SJCRH30 (cell line): ENCODE data around the gene LYZL4. TPM values are rescaled to one million over a fixed set of nuclear protein-coding genes. Genes with fewer than 3 reads are reported as not detected.

Experiments used
- DNase-seq, 2 experiments: peaks; one replicate each; pipeline ENCODE4 v3.0.0-alpha.2; 2015 to 2020
- H3K27ac ChIP-seq: fragments of 250-450 bp; sonication (Bioruptor Pico); 2 replicates; pipeline ENCODE4 v1.5.1; 2020; ENCODE audit warnings: mild to moderate bottlenecking, moderate library complexity
- H3K27me3 ChIP-seq: fragments of 250-450 bp; sonication (Bioruptor Pico); 2 replicates; pipeline ENCODE4 v1.5.1; 2020; ENCODE audit warnings: mild to moderate bottlenecking, moderate library complexity
- H3K36me3 ChIP-seq: fragments of 250-450 bp; sonication (Bioruptor Pico); 2 replicates; pipeline ENCODE4 v1.5.1; 2020; ENCODE audit warnings: mild to moderate bottlenecking, moderate library complexity
- H3K4me1 ChIP-seq: fragments of 250-450 bp; sonication (Bioruptor Pico); 2 replicates; pipeline ENCODE4 v1.5.1; 2020; ENCODE audit warnings: mild to moderate bottlenecking, moderate library complexity
- H3K4me3 ChIP-seq: fragments of 250-450 bp; sonication (Bioruptor Pico); 2 replicates; pipeline ENCODE4 v1.5.1; 2020; ENCODE audit warnings: mild to moderate bottlenecking, moderate library complexity
- H3K9me3 ChIP-seq: fragments of 250-450 bp; sonication (Bioruptor Pico); replicated peaks from 2 replicates; pipeline ENCODE4 v1.5.1; 2020; ENCODE audit warnings: mild to moderate bottlenecking, moderate library complexity
- total RNA-seq: library from RNA; depleted of rRNA; stranded (reverse); fragments of >200 nt; shearing (Covaris generic); gene quantifications from 2 replicates; pipeline ENCODE4 v1.2.3, GENCODE V29; 2014; rRNA removed

LYZL4 gene
- total RNA-seq, 1 experiment from 2014 or later: not detected

DNA sequence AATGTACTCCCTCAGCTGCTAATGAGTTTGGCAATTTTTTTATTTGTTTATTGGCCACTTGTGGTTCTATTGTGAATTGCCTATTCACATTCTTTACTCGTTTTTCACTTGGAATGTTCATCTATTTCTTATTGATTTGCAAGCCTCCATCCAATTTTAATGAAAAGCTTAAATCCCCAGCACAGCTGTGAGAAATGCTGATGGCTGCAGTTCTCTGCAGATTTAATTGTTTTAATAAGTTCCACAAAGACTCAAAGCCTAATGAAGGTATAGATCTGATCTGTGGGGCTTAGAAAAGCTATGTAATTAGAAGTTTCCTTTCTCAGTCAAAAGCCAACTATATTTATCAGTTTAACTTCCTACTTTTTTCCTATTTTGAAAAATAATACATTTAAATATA, 41.5 kb downstream of the LYZL4 start:
- Histone ChIP-seq H3K36me3 (no peaks in the 10 kb centered on the region), H3K27ac (no peak overlapping the region), H3K4me1 (no peaks in the 10 kb centered on the region), H3K27me3 (no peaks in the 10 kb centered on the region), H3K4me3 (no peak overlapping the region), H3K9me3 (no peaks in the 10 kb centered on the region)
- no peak for DNase-seq

DNA sequence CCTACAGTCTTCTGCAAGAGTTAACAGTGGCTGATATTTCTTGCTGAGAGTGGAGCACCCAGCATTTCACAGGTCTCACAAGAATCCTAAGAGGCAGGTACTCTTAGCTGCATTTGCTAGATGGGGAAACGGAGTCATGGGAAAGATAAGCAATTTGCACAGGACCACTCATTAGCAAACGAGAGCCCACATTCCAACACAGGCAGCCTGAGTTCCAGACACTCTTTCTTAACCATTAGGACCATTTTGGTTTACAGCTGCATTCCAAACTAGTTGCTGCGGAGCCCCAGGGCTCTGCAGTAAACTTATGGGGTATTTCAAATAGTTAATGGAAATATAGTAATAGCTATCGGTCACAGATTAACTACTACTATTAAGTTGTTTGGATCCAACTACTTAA, 42.5 kb downstream of the LYZL4 start:
- Histone ChIP-seq H3K27ac (no peak overlapping the region), H3K9me3 (no peaks in the 10 kb centered on the region), H3K4me1 (no peaks in the 10 kb centered on the region), H3K36me3 (no peaks in the 10 kb centered on the region), H3K27me3 (no peaks in the 10 kb centered on the region), H3K4me3 (no peak overlapping the region)
- no peak for DNase-seq

DNA sequence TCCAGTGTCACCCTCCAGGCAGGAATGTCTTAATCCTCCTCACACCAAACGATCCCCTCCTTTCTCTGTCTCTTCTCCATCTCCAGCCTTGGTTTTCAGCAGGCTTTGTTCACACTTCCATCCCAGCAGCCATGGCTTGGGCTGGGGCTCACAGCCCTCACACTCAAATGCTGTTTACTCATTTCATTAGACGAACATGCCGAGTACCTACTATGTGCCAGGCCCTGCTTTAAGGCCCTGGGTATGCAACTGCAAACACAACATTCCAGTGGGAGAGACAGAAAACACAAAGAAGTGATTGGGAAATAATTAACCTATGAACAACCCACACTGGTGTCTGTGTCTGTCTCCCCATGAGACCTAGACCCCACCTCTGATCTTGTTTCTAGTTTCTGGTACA, 43.9 kb downstream of the LYZL4 start:
- Histone ChIP-seq H3K36me3 (no peaks in the 10 kb centered on the region), H3K27ac (no peak overlapping the region), H3K4me3 (no peak overlapping the region), H3K27me3 (no peaks in the 10 kb centered on the region), H3K4me1 (no peaks in the 10 kb centered on the region), H3K9me3 (no peaks in the 10 kb centered on the region)
- no peak for DNase-seq

DNA sequence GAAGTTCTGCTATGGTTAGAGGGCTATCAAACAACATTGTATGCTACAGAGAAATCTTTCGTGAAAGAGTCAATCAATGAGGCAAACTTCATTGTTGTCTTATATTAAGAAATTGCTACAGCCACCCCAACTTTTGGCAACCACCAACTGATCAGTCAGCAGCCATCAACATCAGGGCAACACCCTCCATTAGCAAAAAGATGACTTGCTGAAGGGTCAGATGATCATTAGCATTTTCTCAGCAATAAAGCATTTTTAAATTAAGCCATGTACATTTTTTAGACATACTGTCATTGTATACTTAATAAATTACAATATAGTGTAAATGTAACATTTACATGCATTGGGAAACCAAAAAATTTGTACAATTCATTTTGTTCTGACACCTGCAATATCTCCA, 53.1 kb downstream of the LYZL4 start:
- Histone ChIP-seq H3K4me1 (no peaks in the 10 kb centered on the region), H3K9me3 (no peaks in the 10 kb centered on the region), H3K27ac (no peak overlapping the region), H3K27me3 (no peaks in the 10 kb centered on the region), H3K36me3 (no peaks in the 10 kb centered on the region), H3K4me3 (no peak overlapping the region)
- DNase-seq: no peak

DNA sequence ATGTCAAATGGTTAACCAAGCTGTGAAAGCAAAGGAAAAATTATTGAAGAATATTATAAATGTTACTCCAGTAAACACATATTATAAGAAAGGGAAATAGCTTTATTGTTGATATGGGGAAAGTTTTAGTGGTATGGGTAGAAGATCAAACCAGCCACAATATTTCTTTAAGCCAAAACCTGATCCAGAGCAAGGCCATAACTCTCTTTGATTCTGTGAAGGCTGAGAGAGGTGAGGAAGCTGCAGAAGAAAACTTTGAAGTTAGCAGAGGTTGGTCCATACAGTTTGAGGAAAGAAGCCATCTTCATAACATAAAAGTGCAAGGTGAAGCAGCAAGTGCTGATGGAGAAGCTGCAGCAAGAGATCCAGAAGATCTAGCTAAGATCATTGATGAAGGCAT, 54.8 kb downstream of the LYZL4 start:
- no peaks in the 10 kb centered on the region for H3K4me1 ChIP-seq
- no peak for DNase-seq
- H3K27ac ChIP-seq: no peak overlapping the region
- no peak overlapping the region for H3K4me3 ChIP-seq
- no peaks in the 10 kb centered on the region for H3K9me3 ChIP-seq
- H3K36me3 ChIP-seq: no peaks in the 10 kb centered on the region
- no peaks in the 10 kb centered on the region for H3K27me3 ChIP-seq

DNA sequence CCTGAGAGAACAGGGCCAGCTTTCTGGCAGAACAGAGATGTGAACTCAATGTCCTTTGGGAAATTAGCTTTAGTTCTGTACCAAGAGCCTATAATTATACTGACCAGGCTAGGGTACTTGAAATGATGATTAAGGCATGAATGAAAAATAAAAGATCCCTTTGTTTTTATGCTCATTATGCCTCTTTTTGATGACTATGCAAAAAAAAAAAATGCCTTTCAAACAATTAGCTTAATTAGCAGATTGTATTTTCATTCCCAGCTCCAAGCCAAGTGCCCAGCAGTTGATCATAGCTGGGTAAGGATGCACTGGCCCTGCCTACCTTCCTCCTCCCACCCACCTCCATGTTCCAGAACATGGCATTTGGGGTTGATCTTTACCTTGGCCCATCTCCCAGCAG, 56.8 kb downstream of the LYZL4 start:
- H3K4me3 ChIP-seq: no peak overlapping the region
- H3K9me3 ChIP-seq: no peaks in the 10 kb centered on the region
- no peaks in the 10 kb centered on the region for H3K4me1 ChIP-seq
- H3K27ac ChIP-seq: no peak overlapping the region
- no peak for DNase-seq
- no peaks in the 10 kb centered on the region for H3K36me3 ChIP-seq
- H3K27me3 ChIP-seq: no peaks in the 10 kb centered on the region

DNA sequence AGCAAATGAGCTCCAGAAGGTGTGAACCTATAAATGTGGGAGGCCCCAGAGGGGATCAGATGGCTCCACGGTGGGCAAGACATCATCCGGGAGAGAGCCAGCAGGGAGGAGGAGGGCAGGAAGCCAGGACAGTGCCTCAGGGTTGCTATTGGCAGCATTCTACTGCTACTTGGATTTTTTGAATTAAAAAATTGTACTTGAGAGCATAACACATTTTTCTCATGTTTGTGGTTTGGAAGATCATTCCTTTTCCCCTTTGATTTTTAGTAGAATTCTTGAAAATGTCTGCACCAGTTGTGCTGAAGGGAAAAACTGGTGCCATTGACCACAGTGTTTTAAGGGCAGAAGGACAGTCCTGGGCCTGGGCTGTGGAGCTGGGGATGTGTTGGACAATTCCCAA, 59.2 kb downstream of the LYZL4 start:
- Histone ChIP-seq H3K4me1 (no peaks in the 10 kb centered on the region), H3K4me3 (no peak overlapping the region), H3K9me3 (no peaks in the 10 kb centered on the region), H3K27me3 (no peaks in the 10 kb centered on the region), H3K27ac (no peak overlapping the region), H3K36me3 (no peaks in the 10 kb centered on the region)
- no peak for DNase-seq

DNA sequence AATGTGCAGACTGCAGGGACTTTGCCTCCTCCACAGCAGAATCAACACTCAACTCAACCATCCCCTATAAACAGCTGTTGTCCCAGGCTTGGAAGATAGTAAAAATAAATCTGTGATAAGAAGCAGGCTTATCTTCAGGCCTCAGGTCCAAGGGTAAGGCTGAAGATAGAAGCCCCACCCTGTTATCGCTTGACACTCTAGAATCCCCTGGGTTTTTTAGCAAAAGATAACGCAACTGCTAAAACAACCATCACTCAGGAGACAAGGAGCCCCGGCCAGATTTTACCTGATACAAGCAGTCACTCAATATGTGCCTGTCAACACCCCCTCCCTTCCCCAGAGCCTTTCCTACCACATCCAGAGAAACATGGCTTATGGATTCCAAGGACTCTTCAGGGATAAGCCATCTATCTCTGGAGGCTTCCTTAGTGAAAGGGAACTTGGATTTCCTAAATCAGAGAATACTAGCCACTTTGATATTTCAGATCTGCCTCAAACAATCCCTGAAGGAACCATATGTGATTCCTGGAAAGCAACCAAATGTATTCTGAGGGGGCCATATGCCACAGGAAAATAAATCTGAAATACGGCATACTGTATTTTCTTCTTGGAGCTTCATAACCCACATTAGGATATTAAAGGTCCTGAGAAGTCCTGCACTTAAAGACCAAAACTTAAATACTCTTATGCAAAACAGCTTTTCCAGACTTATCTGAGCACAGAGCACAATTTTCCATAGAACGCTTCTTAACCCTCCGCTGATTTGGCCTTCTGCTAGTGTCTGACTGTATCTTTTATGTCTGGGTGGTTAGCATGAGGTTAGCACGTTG, 60.4 kb downstream of the LYZL4 start:
- no peak overlapping the region for H3K27ac ChIP-seq
- DNase-seq: no peak
- no peaks in the 10 kb centered on the region for H3K9me3 ChIP-seq
- no peak overlapping the region for H3K4me3 ChIP-seq
- no peaks in the 10 kb centered on the region for H3K4me1 ChIP-seq
- H3K27me3 ChIP-seq: no peaks in the 10 kb centered on the region
- H3K36me3 ChIP-seq: no peaks in the 10 kb centered on the region

DNA sequence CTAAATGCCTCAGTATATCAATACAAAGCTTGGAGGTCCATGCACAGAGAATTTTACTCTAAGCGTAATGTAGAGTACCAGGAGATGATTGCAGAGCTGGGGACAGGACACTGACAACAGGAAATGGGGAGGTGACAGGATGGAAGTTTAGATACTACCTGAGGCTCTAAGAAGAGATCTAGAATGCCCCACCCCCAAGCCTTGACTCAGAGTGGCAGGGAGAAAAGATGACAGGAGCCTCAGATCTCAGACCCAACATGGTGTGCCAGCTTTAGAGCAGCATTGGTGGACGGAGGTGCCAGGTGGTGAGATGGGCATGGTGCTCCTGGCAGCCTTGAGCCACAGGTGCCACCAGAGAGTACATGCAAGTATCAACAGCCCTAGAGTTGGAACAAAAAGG, 62.5 kb downstream of the LYZL4 start:
- Histone ChIP-seq H3K9me3 (no peaks in the 10 kb centered on the region), H3K36me3 (no peaks in the 10 kb centered on the region), H3K4me3 (no peak overlapping the region), H3K4me1 (no peaks in the 10 kb centered on the region), H3K27me3 (no peaks in the 10 kb centered on the region), H3K27ac (no peak overlapping the region)
- DNase-seq: no peak

Other genes starting within 250 kb of the LYZL4 start
- gene CCK, start 144.4 kb downstream of the LYZL4 start, total RNA-seq: not detected in 2 replicates
- gene VIPR1, start 92.0 kb upstream of the LYZL4 start, total RNA-seq: not detected in 2 replicates
- 24.8 and 27.2 TPM in 2 replicates for gene SEC22C, start 171.4 kb upstream of the LYZL4 start, total RNA-seq
- 36.6 and 38.5 TPM in 2 replicates for gene SS18L2, start 180.2 kb upstream of the LYZL4 start, total RNA-seq
- gene NKTR, start 190.1 kb upstream of the LYZL4 start, total RNA-seq: 25.9 and 40.6 TPM in 2 replicates
- 3.5 and 4.0 TPM in 2 replicates for gene ZBTB47, start 243.1 kb upstream of the LYZL4 start, total RNA-seq